Dermis blood vessel endothelial cell (primary cell): ENCODE data around the gene FDXR. TPM values are rescaled to one million over a fixed set of nuclear protein-coding genes. Genes with fewer than 3 reads are reported as not detected.
"Not testable (repeated sequence)": the region's sequence is repeated elsewhere in the genome, so short reads cannot be mapped to it uniquely, and the experiment has no call there.

ENCODE experiments used
- DNase-seq: peaks from one replicate; pipeline ENCODE4 v3.0.0; 2010
- total RNA-seq: library from RNA; depleted of rRNA; stranded (reverse); fragments of >200 nt; gene quantifications from 2 replicates; pipeline ENCODE4 v1.2.3, GENCODE V29; 2014

The FDXR gene
- total RNA-seq, 1 donor from 2014 or later = 36.2 TPM

DNA sequence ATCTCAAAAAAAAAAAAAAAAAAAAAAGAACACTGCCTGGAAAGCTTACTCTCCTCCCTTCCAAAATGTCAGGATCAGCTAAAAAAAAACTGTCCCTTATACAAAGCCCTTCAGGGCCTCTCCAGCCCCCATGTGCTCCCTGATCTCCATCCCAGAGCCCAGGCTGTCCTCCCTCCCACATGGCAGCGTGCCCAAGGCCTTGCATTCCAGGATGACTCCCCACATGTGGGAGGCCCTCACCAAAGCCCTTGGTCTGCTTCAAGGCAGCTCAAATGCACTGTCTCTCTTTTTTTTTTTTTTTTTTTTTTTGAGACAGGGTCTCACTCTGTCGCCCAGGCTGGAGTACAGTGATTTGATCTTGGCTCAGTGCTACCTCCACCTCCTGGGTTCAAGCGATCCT is 2.3 kb downstream of the FDXR start:
- DNase-seq = no peak

DNA sequence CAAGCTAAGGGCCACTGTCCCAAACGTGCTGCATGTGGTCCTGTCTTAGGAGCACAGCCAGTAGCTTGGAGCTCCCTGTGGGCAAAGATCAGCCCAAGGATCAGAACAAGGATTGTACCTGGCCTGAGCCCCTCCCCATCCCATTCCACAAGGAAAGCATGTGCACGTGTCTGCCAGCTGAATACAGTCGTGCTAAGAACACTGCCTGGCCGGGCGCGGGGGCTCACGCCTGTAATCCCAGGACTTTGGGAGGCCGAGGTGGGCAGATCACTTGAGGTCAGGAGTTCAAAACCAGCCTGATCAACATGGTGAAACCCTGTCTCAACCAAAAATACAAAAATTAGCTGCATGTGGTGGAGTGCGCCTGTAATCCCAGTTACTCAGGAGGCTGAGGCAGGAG is 2.8 kb downstream of the FDXR start:
- DNase-seq = not testable (repeated sequence)

DNA sequence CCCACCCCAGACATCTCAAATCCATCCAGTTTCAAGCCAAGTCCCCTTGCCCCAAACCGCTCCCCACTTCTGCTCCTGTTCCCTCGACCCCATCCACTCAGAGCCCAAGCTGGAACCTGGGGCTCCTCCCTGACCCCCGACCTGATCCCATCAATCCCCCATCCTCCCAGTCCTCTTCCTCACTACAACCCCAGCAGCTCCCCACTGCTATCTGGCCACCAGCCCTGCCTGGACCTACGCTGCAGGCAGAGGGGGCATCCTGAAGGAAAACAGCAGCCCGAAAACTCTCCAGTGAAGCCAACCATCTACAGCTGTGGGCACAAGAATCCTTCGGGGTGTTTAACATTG is 3.9 kb downstream of the FDXR start:
- DNase-seq = no peak

DNA sequence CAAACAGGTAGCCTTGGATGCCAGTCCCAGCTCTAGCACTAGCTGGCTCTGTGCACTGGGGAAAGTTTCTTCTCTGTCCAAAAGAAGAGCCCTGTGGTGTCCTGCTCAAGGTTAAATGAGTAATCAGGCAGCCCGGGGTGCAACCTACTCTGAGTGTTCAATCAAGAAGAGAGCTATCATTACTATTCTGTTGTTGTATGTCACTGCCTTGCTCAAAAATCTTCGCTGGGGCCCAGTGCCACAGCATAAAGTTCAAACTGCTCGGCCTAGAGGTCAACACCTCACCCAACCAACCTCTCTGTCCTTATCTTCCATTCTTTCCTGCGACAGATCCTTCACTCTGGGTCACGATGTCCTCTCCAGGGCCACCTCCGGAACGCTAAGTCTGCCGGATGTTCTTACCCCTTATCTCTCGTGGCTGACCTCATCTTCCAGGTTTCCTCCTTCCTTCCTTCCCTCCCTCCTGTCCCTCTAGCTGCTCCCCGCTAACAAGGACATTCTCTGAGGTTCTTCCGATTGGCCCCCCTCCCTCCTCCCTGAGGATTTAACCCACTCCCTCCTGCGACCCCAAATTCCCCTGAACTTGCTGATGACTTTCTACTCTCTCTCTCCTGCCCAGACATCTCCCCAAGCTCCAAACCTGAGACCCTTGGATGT is 4.4 kb downstream of the FDXR start:
- DNase-seq = no peak

DNA sequence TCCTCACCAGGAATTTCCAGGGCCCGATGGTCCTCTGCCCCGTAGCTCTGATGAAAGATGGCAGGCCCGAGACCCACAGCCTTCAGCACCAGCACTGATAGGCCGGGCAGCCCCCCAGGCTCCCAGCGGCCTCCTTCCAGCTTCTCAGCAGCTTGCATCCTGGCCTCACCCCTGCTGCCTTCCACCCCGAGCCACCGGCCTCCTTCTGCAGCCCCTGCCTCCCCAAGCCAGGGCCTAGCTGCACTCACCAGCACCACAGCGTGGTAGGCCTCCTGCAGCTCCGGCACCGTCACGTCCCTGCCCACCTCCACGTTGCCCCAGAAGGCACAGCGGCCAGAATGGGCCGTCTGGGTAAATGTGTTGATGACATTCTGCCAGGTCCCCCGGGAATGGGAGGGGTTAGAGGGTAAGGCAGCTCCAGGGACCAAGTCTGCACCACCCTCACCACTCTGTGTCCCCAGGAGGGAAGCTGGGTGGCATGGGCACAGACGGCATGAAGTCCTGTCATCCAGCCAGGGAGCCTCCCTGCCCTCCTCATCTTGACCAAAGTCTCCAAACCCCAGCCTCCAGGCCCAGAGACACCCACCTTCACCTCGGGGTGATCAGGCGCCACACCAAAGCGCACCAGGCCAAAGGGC is 6.5 kb downstream of the FDXR start:
- DNase-seq = no peak

DNA sequence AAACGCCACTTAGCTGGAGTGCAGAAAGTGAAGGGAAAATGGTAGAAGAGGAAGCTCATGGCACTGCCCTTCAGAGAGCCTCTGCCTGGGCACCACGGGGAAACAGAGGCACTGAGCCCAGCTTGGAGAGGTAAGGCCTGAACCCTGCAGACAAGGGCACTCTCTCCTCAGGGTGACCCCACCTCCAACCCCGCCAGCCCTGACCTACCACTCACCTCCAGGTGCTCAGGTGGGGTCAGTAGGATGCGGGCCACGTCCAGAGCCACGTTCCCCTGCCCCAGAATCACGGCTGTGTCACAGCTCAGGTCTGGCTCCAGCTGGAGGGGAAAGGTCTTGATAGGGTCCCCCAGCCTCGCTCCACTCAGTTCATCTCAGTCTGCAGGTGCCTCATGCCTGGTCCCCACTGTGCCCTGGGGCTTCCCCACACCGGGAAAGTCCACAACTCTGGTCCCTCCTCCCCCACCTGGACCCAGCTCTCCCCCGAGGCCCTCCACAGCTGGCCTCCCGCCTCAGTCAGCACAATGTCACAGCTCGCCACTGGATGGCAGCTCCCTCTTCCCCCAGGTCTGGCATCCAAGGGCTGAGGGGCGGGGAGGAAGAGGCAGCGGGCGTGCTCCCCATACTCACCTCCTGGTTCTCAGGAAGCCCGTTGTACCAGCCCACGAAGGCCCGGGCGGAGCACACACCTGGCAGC is 7.1 kb downstream of the FDXR start:
- no peak for DNase-seq

DNA sequence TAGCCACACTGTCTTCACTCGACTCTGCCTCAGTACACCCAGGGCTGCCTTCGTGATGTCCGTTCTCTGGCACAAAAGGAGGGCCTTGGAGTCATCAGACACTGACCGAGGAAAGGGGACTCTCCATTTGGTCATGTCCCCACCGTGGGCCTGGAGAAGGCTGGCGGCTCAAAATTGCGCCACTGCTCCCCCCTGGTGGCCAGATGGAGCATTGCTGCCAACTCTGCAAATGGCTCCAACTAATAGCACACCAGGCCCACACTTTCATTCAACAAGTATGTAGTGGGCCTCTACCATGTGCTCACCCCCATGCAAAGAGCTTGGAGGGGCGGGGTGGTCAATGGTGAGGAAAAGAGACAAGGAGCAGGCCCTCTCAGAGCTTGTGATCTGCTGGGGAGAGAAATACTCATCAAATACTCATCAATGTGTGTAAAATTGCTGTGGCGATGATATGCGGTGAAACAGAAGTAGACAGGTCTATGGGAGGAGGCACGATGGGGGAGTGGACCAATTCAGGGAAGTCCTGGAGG is 7.9 kb downstream of the FDXR start:
- DNase-seq = peak; percentile 80

DNA sequence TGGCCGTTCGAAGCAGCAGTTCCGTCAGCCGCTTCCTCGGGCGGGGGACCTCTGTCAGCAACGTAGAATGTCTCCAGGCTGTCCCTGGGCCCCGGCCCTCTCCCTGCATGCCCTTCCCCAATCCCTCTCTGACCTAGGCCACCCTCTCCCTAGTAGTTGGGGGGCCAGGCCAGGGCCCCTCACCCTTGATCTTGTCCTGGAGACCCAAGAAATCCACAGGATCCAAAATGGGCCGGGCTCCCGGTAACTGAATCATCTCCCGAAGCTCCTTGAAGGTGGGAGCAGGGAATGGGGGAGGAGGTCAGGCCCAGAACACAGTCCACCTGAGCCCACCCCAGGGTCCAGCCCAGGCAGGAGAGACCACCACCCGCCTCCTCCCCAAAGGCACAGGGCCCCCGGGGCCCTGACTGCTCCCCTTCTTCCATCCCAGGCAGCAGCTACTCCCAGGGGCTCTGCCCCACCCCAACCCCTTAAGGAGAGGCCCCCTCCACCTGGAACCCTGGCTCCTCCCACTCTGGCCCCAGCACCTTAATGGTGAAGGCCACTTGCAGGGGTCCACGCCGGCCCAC is 8.4 kb downstream of the FDXR start:
- no peak for DNase-seq

DNA sequence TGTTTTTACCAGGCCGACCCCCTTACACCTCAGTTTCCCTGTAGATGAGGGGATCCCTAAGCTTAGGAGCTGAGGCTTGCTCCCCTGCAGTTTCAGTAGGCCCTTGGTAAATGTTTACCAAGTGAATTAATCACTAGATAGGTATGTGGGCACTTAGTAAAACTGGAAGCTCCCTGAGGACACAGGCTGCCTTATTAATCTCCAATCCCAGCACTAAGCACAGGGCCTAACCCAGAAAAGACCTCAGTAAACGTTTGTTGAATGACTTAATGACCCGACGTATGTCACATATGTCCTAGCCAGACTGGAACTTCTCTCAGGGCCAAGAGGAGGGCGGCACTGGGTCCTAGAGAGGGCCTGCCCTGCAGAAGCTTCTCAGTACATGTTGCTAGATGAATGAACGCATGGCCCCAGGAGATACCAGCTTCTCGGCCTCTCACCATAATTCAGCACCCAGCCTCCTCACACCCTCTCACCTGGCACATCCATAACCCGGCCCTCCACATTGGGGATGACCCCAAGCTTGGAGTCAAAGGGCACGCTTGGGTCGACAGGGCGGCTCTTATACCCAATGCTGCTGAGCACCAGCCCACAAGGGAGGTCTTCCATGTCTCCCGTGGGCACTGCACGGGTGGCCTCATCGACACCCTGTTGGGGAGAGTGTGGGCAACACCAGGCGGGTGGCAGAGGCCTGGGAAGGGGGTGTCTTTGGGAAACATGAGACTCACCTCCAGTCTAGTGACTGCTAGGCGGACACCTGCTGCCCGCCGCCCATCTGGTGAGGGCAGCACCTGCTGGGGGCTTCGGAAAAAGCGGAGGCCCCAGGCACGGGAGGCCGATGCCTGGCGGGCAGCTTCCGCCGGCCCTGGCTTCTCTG is 9.1 kb downstream of the FDXR start:
- no peak for DNase-seq

DNA sequence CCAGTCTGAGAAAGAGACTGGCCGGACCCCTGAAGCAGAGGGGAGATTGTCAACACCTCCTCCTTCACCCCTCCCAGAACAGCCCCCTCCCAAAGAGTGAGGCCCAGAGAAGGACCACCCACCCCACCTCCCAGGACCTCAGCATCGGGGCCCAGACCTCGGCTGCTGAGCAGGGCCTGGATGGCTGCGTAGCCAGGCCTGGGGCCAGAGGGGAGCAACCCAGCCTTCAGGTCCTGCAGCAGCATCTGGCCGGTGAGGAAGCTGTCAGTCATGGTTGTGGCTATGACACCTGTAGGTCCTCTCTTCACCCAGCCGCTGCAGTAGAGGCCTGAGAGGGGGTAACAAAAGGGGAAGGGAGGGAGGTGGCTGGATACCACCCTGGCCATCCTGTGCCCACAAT is 9.9 kb downstream of the FDXR start:
- DNase-seq = no peak

DNA sequence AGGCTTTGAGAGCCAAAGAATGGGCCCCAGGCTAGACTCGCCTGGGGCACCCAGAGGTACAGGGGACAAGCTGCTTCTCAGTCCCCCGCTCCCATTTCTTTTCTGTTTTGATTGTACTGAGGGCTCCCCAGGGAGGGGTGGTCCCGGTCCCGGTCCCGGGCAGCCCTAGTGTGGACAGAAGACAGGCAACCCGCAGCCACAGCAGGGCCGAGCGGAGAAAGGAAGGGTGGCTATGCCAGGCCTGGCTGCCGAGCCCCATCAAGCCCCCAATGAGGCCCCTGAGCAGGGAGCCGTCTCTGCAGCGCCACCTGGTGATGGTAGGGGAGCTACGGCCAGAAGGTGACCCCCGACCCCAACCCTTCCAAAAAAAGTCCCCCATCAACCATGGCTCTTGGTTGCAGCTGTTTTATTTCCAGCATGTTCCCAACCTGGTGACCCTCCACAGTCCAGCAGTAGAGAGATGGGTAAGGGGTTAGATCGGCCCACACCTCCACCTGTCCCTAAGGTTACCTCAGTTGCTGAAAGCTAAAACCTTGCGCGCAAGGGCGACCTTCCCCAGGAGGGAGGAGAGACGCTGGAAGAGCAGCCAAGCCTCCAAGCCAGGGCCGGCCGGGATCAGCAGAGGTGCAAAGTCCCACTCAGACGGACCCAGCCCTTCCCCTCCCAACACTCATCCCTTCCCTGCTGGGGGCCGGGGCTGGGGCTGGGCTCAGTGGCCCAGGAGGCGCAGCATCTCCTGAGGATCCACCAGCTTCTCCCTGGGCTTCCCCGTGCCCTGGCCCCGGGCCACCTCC is 10.5 kb downstream of the FDXR start:
- DNase-seq = peak; percentile 73

DNA sequence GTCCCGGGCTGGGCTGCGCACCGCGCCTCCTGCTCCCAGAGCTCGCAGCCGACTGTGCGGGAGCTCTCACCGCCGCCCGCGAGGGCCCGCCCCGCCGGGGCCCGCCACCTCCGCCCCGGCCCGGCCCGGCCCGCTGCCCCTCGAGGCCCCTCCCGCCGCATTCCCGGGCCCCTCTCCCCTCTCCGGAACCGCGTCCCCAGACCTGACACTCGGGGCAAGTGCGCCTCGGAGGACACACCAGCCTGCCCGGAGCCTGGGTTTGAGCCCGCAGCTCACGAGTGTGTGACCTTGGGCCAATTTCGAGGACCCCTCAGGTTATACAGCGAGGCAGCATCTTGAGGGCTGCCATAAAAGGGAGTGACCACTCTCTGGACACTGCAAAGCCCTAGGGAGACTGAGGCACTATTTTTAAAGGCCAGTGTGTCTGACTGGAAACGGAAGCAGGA is 11.1 kb downstream of the FDXR start:
- DNase-seq = no peak

DNA sequence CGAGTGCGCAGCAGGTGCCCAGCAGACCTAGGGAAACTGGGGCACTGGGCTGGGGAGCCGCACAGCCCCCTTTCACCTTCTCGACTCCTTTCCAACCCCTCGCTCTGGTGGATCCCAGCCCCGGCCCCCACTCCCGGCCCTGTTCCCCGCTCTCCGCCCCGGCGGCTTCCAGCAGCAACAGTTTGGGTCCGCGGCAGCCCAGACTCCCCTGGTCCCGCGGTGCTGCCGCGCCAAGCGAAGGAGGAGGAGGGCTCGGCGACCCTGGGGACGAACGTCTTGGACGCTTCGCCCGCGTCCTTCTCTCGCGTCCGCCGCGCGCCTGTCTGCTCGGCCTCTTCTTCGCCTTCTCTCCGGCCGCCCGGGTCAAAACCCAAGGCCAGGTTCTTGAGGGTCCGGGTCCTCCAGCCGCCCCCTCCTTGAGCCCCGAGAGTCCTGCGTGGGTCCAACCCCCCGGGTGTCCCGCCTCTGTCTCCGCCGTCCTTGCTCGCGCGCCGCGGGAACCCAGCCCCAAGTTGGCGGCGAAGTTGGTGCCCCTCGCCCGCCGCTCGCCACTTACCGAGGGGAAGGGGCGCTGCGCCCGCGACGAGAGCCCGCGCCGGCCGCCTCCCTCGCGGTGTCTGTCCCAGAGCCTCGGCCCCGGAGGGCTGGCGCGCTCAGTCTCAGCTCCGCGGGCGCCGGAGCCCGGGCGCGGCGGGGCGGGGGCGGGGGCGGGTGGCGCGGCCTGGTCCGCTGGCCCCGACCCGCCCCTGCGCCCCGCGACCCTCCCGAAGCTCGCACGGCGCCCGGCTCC is 11.7 kb downstream of the FDXR start:
- DNase-seq = no peak

DNA sequence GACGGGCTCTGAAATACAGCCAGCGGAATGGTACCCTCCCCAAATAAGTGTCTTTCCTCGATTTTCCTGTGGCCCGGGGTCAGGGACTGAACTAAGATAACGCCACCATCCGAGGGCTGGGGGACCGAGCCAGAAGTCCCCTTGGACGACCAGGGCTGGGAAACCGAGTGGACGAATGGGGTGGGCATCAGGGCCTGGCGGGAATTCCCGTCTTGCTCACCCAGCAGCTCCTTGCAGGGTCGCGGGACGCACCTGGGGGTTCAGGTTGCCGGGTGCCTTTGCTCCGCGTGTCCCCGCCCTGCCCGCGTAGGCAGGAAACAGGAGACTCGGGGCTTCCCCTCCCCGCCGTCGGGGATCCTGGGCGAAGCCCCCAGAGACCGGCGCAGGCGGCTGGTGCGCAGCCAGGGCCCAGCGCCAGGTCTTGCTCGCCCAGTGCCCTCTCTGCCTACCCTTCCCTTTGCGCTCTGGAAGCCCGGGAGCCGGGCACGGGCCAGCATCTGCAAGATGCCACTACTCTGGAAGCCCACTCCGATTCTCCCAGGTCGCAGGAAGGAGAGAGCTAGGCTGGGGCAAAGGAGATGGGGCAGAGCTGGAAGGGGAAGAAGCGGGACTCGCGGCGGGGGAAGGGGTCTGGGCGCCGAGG is 12.4 kb downstream of the FDXR start:
- no peak for DNase-seq

DNA sequence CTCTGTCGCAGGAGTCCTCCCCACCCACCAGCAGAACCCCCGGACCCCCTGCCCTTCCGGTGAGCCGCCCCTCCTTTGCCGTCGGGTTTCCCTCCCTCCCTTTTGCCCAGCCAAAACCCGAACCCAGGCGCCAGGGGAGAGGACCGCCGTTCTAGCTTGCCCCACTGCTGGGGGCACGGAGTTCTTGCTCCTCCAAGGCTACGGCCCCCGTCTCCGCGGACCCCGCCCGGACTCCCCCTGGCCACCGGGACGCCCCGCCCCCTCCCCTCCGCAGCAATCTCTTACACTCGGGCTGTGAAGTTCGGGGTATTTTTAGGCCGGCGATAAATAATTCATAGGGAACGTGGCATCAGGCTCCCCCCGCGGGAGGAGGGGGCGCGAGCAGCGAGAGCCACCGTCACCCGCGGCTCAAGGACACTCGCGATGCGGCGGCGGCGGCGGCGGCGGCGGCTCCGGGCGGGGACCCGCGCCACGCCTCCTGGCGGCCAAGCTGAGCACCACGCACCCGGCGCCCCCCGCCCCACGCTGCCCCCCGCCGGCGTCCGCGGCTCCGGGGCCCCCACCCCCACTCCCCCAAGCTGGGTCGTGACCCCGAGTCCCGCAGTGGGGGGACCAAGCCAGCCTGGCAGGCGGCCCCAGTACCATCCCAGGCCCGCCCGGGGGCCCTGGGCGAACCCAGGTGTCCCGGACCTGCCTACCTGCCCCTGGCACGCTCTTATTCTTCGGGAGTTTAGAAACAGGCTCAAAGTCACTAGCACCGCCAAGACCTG is 13.2 kb downstream of the FDXR start, which contains the start of gene GRIN2C:
Gene GRIN2C (minus strand): TSS at position 427 of the 770 bp plus-strand sequence. CDS start 4,793 bp downstream, outside the sequence.
- DNase-seq = peak; percentile 31

DNA sequence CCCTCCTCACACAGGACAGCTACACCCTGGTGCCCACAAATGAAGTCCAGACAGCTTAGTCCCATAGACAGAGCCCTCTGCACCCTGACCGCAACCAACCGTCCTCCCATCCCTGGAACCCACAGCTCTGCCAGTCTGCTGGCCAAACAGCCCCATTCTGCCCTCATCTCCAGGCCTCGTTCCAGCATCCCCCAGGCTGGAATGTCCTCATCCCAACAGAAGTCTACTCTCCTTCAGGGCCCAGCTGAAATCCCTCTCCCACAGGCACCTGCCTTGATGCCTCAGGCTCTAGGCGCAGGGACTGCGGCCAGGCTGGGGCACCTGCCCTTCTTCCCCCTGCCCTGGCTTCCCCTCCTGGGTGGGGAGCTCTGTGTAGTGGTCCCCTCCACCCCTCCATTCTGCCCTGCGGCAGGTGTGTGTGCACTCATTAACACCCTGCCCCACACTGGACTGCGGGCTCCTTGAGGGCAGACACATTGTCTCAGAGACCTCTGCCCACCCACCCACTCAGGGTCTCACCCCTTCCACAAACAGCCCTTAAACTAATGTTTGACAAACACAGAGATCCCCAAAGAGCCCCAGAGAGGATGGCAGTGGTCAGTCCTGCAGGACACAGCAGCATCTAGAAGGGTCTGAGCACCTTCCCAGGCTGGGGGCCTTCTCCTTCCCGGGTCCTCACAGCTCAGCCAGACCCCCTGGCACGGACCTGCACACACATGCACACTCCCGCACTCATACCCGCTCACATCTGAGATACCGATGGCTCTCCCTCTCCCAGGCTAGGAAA is 13.9 kb downstream of the FDXR start:
- no peak for DNase-seq

DNA sequence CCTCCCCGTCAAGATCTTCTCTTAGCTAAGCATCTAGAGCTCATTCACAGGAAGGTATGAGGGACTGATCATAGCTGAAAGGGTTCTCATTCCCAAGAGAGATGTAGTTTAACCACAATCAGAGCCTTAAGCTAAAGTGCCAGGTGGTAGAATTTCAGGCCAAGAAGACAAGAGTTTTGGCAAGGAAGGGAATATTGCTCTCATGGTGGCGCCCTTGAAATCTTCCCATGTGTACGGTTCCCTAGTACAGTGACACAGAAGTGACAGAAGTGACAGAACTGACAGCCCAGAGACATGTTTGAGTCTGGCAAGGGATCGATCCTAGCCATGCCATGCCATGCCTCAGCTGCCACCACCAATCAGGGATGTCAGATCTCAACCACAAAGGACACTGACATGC is 15.6 kb downstream of the FDXR start:
- no peak for DNase-seq

DNA sequence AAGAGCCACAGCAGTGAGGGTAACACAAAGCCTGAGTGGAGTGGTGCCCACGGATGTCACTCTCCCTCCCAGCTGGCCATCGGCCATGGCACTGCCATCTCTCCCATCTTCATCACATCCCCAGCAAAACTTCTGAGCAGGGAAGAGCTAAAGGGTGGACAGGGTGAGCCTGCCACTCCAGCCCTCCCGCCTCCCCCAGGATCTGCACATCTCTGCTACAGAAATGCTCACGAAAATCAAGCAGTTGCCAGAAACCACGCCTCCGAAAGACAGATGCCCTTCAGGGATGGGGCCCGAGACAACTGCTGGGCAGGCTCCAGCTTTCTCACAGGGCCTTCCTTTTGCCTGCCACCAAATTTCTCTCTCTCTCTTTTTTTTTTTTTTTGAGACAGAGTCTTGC is 16.7 kb downstream of the FDXR start:
- DNase-seq = no peak

DNA sequence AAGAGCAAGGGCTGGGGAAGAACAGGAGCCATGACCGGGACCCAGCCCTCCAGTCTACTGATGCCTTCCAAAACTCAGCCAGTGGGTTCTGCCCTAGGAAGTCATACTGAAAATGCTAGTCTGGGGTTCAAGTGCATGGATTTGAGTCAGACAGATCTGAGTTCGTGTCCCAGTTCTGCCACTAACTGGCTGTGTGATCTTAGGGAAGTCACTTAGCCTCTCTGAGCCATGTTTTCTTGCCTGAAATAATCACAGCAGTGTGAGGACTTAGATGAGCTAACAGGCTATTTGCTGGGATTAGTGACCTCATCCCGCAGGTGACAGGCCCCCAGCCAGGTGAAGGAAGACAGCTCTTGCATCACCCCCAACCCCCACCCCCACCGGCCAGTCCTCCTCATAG is 17.5 kb downstream of the FDXR start:
- no peak for DNase-seq
